GM13977 (cell line): ENCODE results near the gene CFAP53.

Source experiments
- DNase-seq: peaks from one replicate; pipeline ENCODE4 v3.0.0; 2012; ENCODE audit warnings: low spot score
- CTCF ChIP-seq: IDR thresholded peaks from 2 replicates; pipeline ENCODE4 v1.5.1; 2012; ENCODE audit warnings: mild to moderate bottlenecking, control low read depth; ENCODE audit not compliant: insufficient read depth; ENCODE audit errors: extremely low read depth, missing control alignments
- in situ Hi-C: fragments of 300-500 bp; cut with MboI; formaldehyde crosslinking; loops from one replicate; pipeline ENCODE4 v1.12.0; 2022; ENCODE audit warnings: low sequenced_read_pairs, low pct_unique_long_range_greater_than_20kb, mixed read lengths, inconsistent platforms; ENCODE audit not compliant: unreplicated experiment

Gene CFAP53

DNA sequence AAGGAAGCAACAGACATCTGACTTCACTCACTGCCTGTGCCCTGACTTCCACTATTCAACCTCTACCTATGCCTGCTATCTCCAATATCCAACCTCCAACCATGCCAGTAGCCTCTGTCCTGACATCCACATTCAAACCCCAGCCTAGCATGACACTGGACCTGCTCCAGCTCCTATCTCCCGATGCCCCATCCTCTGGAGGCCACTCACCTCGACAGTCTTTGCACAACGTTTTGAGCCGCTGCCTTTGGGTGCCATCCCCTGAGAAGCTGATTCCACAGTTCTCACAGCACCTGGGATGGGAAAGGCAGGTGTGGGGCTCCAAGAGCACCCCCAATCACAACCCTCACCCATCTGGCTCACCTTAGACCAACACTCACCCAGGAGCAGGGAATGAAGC is 10.2 kb upstream of the CFAP53 start:
- DNase-seq: no peak
- no peak for TF ChIP-seq CTCF
- in situ Hi-C loops: no loop called here

DNA sequence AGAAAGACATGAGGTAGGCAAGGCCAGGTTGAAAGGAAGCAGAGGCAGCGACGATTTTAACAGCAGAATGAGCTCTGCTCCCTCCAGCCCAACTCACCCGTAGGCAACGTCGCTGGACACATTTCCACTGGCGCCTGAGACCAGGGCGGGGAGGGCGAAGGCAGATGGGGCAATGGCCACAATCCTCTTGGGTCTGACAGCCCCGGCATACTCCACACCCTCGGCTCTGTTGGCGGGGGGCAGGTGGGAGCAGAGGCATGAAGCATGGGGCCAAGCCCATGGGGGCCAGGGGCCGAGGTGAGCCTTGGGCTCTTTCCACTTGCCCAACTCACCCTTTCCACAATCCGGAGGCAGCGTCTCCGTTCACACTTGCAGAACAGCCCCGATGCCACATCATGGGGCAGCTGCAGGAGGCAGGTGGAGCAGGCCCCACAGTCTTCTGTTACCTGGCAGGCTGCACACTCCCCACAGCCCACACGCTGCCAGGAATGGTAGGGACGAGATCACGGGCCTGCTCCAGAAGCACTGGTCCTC is 9.3 kb upstream of the CFAP53 start:
- no peak for TF ChIP-seq CTCF
- DNase-seq: no peak
- in situ Hi-C loops: no loop called here

DNA sequence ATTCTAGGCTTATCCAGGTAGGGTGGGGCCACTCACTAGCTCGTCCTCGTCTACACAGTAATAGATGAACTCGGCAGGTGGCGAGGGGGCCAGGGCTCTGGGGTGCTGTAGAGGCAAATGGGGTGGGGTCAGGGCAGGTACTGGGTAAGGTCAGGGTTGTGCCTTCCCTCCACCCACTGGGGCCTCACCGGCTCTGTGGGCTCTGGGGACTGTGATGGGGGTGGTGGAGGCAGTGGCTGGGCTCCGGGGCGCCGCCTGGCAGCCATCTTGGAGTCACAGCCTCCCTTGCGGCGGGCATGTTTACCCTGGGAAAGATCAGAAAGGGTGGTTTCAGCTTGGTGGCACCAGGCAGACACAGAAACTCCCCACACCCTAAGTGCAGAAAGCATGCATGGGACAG is 8.6 kb upstream of the CFAP53 start:
- DNase-seq: no peak
- in situ Hi-C loops: no loop called here
- no peak for TF ChIP-seq CTCF

DNA sequence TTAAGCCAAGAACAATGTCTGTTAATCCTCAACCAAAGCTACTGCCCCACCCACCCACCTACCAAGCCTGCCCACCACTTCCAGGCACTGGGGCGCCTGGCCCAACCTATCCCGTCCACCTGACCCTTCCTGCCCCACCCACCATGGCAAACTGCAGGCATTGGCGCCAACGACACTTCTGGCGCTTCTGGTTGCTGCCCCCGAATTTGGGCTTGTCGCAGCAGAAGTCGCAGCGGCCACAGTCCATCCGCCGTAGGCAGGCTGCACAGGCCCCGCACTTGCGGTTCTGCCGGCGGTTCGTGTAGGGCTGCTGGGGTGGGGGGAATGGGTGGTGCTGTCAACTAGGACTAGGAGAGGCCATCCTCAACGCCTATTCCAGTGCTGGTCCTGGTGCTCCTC is 7.7 kb upstream of the CFAP53 start:
- in situ Hi-C loops: no loop called here
- TF ChIP-seq CTCF: no peak
- no peak for DNase-seq

- no peak for TF ChIP-seq CTCF
- in situ Hi-C loops: no loop called here
Observed at GRCh38 chr18:50273203-50274043, 7.1 kb upstream of the CFAP53 start.

GRCh38 chr18:50272568-50272967 is 6.3 kb upstream of the CFAP53 start:
- no peak for DNase-seq
- no peak for TF ChIP-seq CTCF
- in situ Hi-C loops: no loop called here

More at GRCh38 chr18:50273203-50274043, 7.1 kb upstream of the CFAP53 start:
- DNase-seq: no peak
